ENCODE data around the gene TNK1. TPM values are rescaled to one million over a fixed set of nuclear protein-coding genes. Genes with fewer than 3 reads are reported as not detected.

Gene TNK1
- total RNA-seq, 1 donor from 2014 or later = 0.43 TPM

- intact Hi-C loops (cut with DNase I) = no loop called here
- Histone ChIP-seq H3K4me1 (no peaks in the 10 kb centered on the region), H3K27me3 (no peaks in the 10 kb centered on the region), H3K4me3 (no peak overlapping the region), H3K36me3 (no peaks in the 10 kb centered on the region), H3K9me3 (no peaks in the 10 kb centered on the region), H3K27ac (no peak overlapping the region)
- DNase-seq (ENCODE audit: low spot score in 2 of 2) = no peak
- TF ChIP-seq CTCF (IDR thresholded peaks at IDR 0.05) = no peak
These were observed 11.1 kb upstream of the TNK1 start for GRCh38 chr17:7369825-7370224.

- TF ChIP-seq CTCF (IDR thresholded peaks at IDR 0.05) = no peak
- H3K36me3 ChIP-seq = no peaks in the 10 kb centered on the region
- intact Hi-C loops (cut with DNase I) = no loop called here
- H3K27me3 ChIP-seq = no peaks in the 10 kb centered on the region
- H3K4me3 ChIP-seq = no peak overlapping the region
- H3K27ac ChIP-seq = no peak overlapping the region
- DNase-seq (ENCODE audit: low spot score in 2 of 2) = no peak
- no peaks in the 10 kb centered on the region for H3K4me1 ChIP-seq
- no peaks in the 10 kb centered on the region for H3K9me3 ChIP-seq
These were observed 10.0 kb upstream of the TNK1 start for GRCh38 chr17:7370853-7371252.

DNA sequence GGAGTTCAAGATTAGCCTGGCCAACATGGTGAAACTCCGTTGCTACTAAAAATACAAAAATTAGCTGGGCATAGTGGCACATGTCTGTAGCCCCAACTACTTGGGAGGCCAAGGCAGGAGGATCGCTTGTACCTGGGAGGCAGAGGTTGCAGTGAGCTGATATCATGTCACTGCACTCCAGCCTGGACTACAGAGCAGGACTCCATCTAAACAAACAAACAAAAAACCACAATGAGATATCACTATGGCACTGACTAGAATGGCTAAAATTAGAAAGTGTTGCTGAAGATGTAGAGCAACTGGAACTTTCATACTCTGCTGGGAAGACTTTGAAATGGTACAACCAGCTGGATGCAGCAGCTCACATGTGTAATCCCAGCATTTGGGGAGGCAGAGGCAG is 6.5 kb upstream of the TNK1 start:
- Histone ChIP-seq H3K27ac (no peak overlapping the region), H3K9me3 (no peaks in the 10 kb centered on the region)

GRCh38 chr17:7379134-7379533 is 1.8 kb upstream of the TNK1 start:
- Histone ChIP-seq H3K9me3 (no peaks in the 10 kb centered on the region), H3K27ac (no peak overlapping the region), H3K4me3 (no peak overlapping the region), H3K4me1 (peaks cover 4 to 20% of the 10 kb centered on the region in 2 donors), H3K27me3 (no peaks in the 10 kb centered on the region), H3K36me3 (no peaks in the 10 kb centered on the region)
- DNase-seq (ENCODE audit: low spot score in 2 of 2) = no peak
- TF ChIP-seq CTCF (IDR thresholded peaks at IDR 0.05) = no peak
- intact Hi-C loops (cut with DNase I) = no loop called here

More for the DNA sequence above, 6.5 kb upstream of the TNK1 start:
- H3K4me1 ChIP-seq = no peaks in the 10 kb centered on the region
- intact Hi-C loops (cut with DNase I) = no loop called here
- DNase-seq (ENCODE audit: low spot score in 2 of 2) = no peak
- no peak for TF ChIP-seq CTCF (IDR thresholded peaks at IDR 0.05)
- H3K36me3 ChIP-seq = no peaks in the 10 kb centered on the region
- H3K4me3 ChIP-seq = no peak overlapping the region
- no peaks in the 10 kb centered on the region for H3K27me3 ChIP-seq

DNA sequence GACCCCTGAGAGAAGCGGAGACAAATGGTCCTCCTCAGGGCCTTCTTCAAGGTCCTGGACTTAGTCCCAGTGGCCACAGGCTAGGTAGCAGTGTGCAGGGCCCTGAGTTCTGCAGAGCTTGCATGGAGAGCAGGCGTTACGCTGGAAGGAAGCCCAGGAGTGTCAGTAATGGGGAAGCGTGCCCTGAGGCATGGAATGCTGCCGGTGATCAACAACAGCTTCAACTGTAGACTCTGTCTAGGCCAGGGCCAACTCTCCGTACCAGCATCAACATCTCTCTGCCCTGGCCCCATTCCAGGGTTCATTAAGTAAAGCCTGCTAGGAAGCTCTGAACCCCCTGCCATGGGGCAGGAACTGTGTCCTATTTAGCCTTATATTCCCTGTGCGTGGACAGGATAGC is 568 bp upstream of the TNK1 start:
- peak in 1 of 2 donors; percentile 72 for DNase-seq (ENCODE audit: low spot score in 2 of 2)
- peak overlapping the region; percentile 52 to 67 for H3K4me3 ChIP-seq

More for the DNA sequence above, 568 bp upstream of the TNK1 start:
- Histone ChIP-seq H3K27ac (peak overlapping the region in 1 of 2 donors; percentile 29), H3K36me3 (no peaks in the 10 kb centered on the region), H3K27me3 (no peaks in the 10 kb centered on the region), H3K4me1 (peaks cover 4 to 20% of the 10 kb centered on the region in 2 donors), H3K9me3 (no peaks in the 10 kb centered on the region)
- intact Hi-C loops (cut with DNase I) = no loop called here
- TF ChIP-seq CTCF (IDR thresholded peaks at IDR 0.05) = no peak
